GM11168 (cell line): Measurements from ENCODE around the gene ELANE.

ENCODE experiments used
- in situ Hi-C: fragments of 300-500 bp; cut with MboI; formaldehyde crosslinking; loops from one replicate; pipeline ENCODE4 v1.12.0; 2022; ENCODE audit warnings: low sequenced_read_pairs; ENCODE audit not compliant: unreplicated experiment

The ELANE gene

GRCh38 chr19:858868-859843 lies 7.1 kb downstream of the ELANE start, which contains the start of gene CFD:
CFD (plus strand) TSS chr19:859664; CDS start chr19:859690, 26 bp downstream.
- in situ Hi-C loops = loop anchor here (5.0 kb wide), 1 partner anchor 63 kb away; no protein-coding TSS in a partner anchor

- in situ Hi-C loops = loop anchor here (5.0 to 10.0 kb wide), 2 partner anchors 41 to 124 kb away; partner anchors contain the start of gene WDR18
These were observed 9.1 kb downstream of the ELANE start for GRCh38 chr19:861141-861755.

GRCh38 chr19:861756-862580 lies 9.9 kb downstream of the ELANE start:
- in situ Hi-C loops = loop anchor here (5.0 to 10.0 kb wide), 2 partner anchors 40 to 123 kb away; partner anchors contain the start of gene WDR18

- in situ Hi-C loops = loop anchor here (5.0 to 10.0 kb wide), 2 partner anchors 40 to 122 kb away; partner anchors contain the start of gene WDR18
These were observed 10.6 kb downstream of the ELANE start for GRCh38 chr19:862581-863314.

- in situ Hi-C loops = loop anchor here (5.0 to 10.0 kb wide), 2 partner anchors 39 to 122 kb away; partner anchors contain the start of gene WDR18
These were observed 11.2 kb downstream of the ELANE start for GRCh38 chr19:863315-863620.

GRCh38 chr19:866769-867300 lies 14.7 kb downstream of the ELANE start:
- in situ Hi-C loops = loop anchor here (10.0 kb wide), 1 partner anchor 118 kb away; the partner anchor contains the start of gene WDR18

- in situ Hi-C loops = loop anchor here (10.0 kb wide), 1 partner anchor 117 kb away; the partner anchor contains the start of gene WDR18
These were observed 15.2 kb downstream of the ELANE start for GRCh38 chr19:867301-867793.

- in situ Hi-C loops = loop anchor here (10.0 kb wide), 1 partner anchor 117 kb away; the partner anchor contains the start of gene WDR18
These were observed 15.9 kb downstream of the ELANE start for GRCh38 chr19:867855-868457.

- in situ Hi-C loops = loop anchor here (10.0 kb wide), 1 partner anchor 116 kb away; the partner anchor contains the start of gene WDR18
These were observed 16.5 kb downstream of the ELANE start for GRCh38 chr19:868458-869244.

GRCh38 chr19:869245-870177 lies 17.4 kb downstream of the ELANE start:
- in situ Hi-C loops = loop anchor here (10.0 kb wide), 1 partner anchor 115 kb away; the partner anchor contains the start of gene WDR18

- in situ Hi-C loops = no loop called here
These were observed 18.2 kb downstream of the ELANE start for GRCh38 chr19:870314-870713.

GRCh38 chr19:870963-871401 lies 18.9 kb downstream of the ELANE start:
- in situ Hi-C loops = no loop called here

- in situ Hi-C loops = no loop called here
These were observed 19.6 kb downstream of the ELANE start for GRCh38 chr19:871446-872265.

GRCh38 chr19:872266-872951 lies 20.3 kb downstream of the ELANE start:
- in situ Hi-C loops = no loop called here

- in situ Hi-C loops = no loop called here
These were observed 21.0 kb downstream of the ELANE start for GRCh38 chr19:873084-873483.
